Stimulated activated CD4-positive, alpha-beta T cell treated with anti-CD3 and anti-CD28 coated beads, Interleukin-2, amount 100 ng/mL, for 24 hours (primary cell): ENCODE results near the gene ZNF282.

Experiments used
- DNase-seq, 2 donors: peaks; one replicate each; pipeline ENCODE4 v3.0.0-alpha.2; 2020

The ZNF282 gene

GRCh38 chr7:149194799-149195179 lies 557 bp upstream of the ZNF282 start:
- DNase-seq, result no peak

DNA sequence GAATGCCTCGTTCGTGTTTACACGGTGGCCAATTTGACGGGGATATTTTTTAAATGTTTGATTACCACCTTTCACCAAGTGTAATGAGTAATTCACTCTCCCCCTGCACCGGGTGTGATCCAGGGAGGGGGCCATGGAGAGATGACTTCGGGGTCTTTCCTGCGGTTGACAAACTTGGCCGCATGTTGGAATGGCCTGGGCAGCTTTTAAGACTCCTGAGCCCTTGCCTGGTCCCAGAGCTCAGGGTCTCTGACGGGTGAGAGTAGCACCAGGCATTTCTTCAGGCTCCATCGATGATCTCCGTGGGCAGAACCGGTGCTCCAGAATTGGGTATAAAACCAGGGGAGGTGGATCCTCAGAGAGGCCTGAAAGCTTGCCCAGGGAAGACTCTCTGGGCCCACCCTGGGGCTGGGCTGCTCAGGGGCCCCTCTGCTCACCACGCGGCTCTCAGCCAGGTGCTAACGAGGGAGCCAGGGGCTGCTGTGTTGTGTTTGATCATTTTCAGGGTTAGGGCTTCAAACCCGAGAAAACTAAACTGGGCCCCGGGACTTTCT lies 882 bp downstream of the ZNF282 start:
- peak; percentile 24 for DNase-seq

GRCh38 chr7:149196705-149197171 lies 1.4 kb downstream of the ZNF282 start:
- DNase-seq, result peak; percentile 16 to 23

DNA sequence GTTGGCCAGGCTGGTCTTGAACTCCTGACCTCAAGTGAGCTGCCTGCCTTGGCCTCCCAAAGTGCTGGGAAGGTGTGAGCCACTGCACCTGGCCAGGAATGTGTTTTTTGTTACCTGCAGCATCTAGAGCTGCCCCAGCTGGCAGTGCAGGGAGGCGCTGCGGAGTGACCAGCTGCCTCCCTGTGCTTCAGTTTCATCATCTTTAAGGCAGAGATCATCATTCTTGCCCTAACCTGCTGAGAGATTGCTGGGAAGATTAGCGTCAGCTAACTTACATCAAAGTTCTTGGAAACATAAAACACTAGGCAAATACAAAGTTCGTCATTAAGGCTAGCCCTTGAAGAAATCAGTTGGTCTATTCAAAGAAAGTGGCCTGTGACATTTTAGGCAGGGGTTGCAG lies 2.3 kb downstream of the ZNF282 start:
- DNase-seq, result no peak

DNA sequence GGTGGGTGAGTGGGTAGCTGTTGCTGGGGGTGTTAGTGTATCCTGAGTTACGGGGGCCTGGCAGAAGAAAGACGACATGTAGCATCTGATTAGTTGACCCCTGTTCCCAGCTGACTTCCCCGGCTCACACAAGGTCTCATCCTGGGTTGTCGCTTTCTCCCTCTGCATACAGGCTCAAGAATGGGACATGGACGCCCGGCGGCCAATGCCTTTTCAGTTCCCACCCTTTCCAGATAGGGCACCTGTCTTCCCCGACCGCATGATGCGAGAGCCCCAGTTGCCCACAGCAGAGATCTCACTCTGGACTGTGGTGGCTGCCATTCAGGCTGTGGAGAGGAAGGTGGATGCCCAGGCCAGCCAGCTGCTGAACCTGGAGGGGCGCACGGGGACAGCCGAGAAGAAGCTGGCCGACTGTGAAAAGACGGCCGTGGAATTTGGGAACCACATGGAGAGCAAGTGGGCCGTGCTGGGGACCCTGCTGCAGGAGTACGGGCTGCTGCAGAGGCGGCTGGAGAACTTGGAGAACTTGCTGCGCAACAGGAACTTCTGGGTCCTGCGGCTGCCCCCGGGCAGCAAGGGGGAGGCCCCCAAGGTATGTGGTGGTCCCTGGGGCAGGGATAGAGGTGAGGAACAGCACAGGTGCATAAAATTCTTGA lies 2.9 kb downstream of the ZNF282 start:
- DNase-seq, result no peak

DNA sequence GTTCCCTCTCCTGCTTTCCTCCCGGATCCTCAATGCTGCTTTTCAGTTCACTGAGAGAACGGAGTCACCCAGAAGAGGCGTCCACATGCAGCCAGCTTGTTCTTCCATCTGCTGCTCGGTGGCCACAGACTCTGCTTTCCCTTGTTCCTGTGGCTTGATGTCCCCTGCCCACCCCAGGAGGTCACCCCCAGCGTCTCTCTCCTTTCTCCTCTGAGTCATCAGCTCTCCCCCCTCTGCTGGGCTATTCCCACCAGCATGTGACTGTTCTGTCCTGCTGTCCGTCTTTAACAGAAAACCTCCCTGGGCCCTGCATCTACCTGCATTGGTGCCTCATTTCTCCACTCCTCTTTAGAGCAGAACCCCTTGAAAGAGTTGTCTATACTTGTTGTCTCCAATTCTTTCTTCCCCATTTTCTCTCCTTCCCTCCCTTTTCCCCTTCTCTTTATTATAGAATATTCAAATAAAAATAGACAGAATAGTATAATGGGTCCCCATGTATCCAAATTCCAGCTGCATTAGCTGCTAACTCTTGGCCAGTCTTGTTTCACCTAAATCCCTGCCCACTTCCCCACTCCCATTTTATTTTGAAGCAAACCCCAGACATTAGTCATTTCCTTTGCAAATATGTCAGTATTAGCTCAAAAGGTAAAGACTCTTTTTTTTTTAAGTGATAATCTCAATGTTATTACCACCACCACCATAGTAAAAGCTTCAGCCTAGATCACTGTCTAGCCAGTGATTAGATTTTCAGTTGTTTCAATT lies 4.1 kb downstream of the ZNF282 start:
- no peak for DNase-seq

GRCh38 chr7:149202831-149203231 lies 7.5 kb downstream of the ZNF282 start:
- no peak for DNase-seq

- DNase-seq, result no peak
Observed at GRCh38 chr7:149205690-149206381, 10.5 kb downstream of the ZNF282 start.

GRCh38 chr7:149207324-149208035 lies 12.1 kb downstream of the ZNF282 start:
- DNase-seq, result no peak

- DNase-seq, result peak; percentile 84 to 89
Observed at GRCh38 chr7:149209518-149210269, 14.3 kb downstream of the ZNF282 start.

DNA sequence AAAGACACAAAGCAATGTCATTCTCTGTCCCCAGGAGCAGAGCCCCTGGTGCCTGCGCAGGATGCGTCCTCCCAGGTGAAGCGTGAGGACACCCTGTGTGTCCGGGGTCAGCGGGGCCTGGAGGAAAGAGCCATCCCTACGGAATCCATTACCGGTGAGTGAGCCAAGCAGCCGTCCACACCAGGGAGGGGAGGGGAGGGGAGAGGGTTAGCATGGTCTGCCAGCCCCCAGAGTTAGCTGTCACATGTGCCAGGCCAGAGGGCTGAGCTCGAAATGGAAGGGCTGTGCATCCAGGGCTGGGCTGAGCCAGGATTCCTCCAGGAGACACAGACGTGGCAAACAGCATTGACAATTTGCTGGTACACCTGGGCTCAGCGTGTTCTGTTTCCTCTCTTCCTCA lies 15.2 kb downstream of the ZNF282 start:
- DNase-seq, result no peak

DNA sequence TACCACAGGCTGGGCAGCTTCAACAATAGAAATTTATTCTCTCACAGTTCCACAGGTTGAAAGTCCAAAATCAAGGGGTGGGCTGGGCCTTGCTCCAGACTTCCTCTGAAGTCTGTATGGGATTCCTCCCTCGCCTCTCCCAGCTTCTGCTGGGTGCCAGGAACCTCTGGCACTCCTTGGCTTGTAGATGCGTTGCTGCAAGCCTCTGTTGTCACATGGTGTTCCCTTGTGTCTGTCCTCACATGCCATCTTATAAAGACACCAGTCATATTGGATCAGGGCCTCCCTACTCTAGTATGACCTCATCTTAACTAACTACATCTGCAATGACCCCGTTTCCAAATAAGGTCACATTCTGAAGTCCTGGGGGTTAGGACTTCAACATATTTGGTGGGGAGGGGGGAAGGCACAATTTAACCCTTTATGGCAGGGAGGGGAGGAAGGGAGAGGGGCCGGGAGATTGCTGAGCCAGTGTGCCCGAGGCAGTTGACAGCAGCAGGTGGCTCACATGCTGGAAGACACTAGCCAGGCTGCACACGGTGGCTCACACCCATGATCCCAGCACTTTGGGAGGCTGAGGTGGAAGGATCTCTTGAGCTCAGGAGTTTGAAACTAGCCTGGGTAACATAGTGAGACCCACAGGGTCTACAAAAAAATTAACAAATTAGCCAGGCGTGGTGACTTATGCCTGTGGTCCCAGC lies 18.8 kb downstream of the ZNF282 start:
- no peak for DNase-seq

GRCh38 chr7:149216402-149216801 lies 21.1 kb downstream of the ZNF282 start:
- no peak for DNase-seq

DNA sequence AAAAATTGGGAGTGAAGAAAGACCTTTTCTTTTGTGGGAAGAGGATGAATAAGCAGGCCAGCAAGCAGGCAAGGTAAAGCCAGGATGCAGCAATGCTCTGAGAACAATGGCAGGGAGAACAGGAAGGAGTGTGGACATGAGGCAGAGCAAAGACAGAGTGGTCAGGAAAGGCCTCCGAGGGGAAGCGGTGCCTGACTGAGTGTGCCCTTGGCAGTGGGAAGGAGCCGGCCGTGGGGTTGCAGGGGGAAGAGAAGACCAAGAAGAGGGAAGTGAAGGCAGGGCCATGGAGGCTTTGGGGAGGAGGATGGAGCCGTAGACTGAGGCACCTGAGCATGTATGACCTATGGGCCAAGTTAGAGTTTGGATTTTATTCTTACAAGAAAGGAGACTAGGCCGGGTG lies 22.2 kb downstream of the ZNF282 start:
- DNase-seq, result no peak

- DNase-seq, result no peak
Observed at GRCh38 chr7:149218469-149219420, 23.4 kb downstream of the ZNF282 start.

DNA sequence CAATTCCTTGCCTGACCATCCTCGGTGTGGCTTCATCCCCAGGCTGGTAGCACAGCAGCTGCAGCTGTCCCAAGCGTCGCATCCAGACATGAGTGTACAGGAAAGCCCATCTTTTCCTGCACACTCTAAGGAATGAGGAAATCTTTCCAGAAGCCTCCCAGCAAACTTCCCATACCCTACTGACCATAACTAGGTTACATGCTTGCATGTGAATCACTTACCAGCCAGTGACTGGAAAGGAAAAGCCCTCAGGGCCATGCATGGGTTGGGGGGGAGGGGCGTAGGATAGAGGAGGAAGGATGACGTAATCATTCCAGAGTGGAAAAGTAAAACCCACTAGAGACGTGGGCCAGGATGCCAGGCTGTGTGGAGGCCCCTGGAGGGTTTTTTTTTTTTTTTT lies 25.2 kb downstream of the ZNF282 start:
- DNase-seq, result no peak

- DNase-seq, result no peak
Observed at GRCh38 chr7:149223176-149223575, 27.8 kb downstream of the ZNF282 start.

DNA sequence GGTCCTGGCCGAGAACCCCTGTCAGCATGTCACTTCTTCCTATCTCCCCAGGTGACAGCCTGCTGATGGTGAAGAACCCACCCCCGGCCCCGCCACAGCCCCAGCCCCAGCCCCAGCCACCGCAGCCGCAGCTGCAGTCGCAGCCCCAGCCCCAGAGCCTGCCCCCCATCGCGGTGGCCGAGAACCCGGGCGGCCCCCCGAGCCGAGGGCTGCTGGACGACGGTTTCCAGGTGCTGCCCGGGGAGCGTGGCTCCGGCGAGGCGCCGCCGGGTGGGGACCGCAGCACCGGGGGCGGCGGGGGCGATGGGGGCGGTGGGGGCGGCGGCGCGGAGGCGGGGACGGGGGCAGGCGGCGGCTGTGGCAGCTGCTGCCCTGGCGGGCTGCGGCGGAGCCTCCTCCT lies 28.4 kb downstream of the ZNF282 start:
- DNase-seq, result no peak

DNA sequence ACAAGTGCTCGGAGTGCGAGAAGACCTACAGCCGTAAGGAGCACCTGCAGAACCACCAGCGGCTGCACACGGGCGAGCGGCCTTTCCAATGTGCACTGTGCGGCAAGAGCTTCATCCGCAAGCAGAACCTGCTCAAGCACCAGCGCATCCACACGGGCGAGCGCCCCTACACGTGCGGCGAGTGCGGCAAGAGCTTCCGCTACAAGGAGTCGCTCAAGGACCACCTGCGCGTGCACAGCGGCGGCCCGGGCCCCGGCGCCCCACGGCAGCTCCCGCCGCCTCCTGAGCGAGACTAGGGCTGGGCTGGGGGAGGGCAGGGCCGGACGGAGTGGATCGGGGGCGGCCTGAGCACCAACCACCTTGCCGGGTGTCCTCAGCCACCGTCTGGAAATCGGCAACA lies 29.0 kb downstream of the ZNF282 start:
- no peak for DNase-seq

DNA sequence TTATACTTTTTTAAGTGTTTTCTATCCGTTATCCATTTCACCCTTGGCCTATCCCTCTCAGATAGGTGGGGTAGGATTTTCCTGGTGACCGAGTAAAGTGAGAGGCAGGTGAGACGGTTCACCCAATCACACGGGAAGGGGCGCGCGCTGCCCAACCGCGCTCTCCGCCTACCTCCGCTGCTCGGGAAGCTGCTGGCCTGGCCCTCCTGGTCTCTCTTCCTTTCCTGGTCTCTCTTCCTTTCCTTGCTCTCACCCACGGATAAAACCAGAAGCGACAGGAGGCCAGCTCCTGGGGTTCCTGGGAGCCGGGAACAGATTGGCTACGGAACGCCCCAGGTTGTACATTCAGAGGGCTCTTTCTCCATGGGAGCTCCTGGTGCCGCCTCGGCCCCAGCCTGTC lies 29.8 kb downstream of the ZNF282 start:
- DNase-seq, result no peak
